ENCODE data around the gene AOPEP. TPM values are rescaled to one million over a fixed set of nuclear protein-coding genes. Genes with fewer than 3 reads are reported as not detected.

Gene AOPEP
- polyA plus RNA-seq, 1 of the 3 experiments (the other 2 are of a cell fraction): 54.6 TPM

DNA sequence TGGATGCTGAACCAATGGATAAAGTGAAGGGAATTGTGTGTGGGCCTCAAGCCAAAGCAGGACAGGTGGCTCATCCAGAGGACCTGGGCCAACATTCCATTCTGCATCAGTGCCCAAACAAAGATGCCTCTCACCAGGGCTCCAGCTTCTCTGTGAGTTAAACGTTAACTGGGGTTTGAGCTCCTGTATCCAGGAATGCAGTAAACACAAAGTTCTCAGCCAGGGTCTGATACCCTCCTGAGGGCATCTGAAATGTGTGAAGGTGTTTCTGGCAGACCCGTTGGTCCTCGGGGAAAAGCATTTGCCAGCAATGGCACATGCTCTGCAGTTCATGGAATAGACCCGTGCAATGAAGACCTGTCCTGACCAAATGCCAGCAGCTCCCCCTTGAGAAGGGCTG is 33.9 kb upstream of the AOPEP start (continued):
- TF ChIP-seq CHD2 (IDR thresholded peaks at IDR 0.05; ENCODE audit: low read length, partially characterized antibody): no peak
- TF ChIP-seq FOXM1 (IDR thresholded peaks at IDR 0.05; ENCODE audit: low read depth): no peak
- no peak for TF ChIP-seq TEAD4 (IDR thresholded peaks at IDR 0.05; ENCODE audit: borderline replicate concordance, insufficient read depth)
- no peak for TF ChIP-seq SIN3A (IDR thresholded peaks at IDR 0.05; ENCODE audit: borderline replicate concordance, low read depth, low read length)
- no peak for TF ChIP-seq FOXJ3 (CRISPR knock-in tag; IDR thresholded peaks at IDR 0.05)
- no peak for TF ChIP-seq TAF1 (IDR thresholded peaks at IDR 0.05; ENCODE audit: borderline replicate concordance, low read depth, low read length)
- no peak for TF ChIP-seq NFIC (IDR thresholded peaks at IDR 0.05; ENCODE audit: borderline replicate concordance)

DNA sequence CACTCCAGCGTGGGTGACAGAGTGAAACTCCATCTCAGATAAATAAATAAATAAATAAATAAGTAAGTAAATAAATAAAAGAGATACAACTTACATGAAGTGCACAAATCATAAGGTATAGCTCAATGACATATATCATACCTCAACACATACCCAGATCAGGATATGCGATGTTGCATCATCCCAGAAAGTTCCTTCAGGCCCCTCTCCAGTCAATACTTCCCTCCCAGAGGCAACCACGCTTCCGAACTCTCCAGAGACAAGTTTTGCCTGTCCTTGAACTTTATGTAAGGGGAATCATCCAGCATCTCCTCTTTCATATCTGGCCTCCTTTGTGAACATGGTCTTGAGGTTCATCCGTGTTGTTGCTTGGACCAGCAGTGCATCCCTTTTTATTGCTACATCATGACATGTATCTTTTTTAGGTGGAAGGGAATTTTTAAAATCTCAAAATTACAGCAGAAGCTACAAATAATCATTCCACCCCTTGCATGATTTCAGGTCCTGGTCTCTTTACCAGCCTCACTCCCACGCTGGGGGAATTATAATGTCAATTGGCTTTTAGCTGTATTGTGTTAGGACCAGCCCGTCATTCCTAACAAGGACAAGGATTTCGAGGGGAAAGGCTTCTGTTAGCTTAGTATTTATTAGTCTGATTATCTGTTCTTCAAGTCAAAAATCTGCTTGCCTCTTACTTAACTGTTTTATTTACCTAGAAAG is 32.9 kb upstream of the AOPEP start:
- 76% methylated on average over 8 of the region's 8 CpGs for WGBS (ENCODE audit: low lambda C conversion rate)
- peak; percentile 45 for DNase-seq
- Histone ChIP-seq H4K20me1 (ENCODE audit: insufficient read depth) (no peaks in the 10 kb centered on the region), H3K4me3 (ENCODE audit: low read depth in 2 of 2, low read length in 1 of 2) (no peak overlapping the region), H3K27me3 (ENCODE audit: insufficient read depth) (no peaks in the 10 kb centered on the region), H3K4me1 (ENCODE audit: control insufficient read depth in 1 of 2, insufficient read depth in 2 of 2, low read depth in 1 of 2, low read length in 1 of 2) (peaks cover 0 to 29% of the 10 kb centered on the region in 2 experiments; a peak in 1 of 4 replicates), H3K79me2 (ENCODE audit: insufficient read depth) (no peaks in the 10 kb centered on the region), H3K9ac (no peak overlapping the region), H3F3A (replicated peaks; ENCODE audit: insufficient read depth) (no peaks in the 10 kb centered on the region), H3K27ac (ENCODE audit: low read depth in 2 of 2, low read length in 1 of 2) (peak overlapping the region; percentile 4 to 93; a peak in 2 of 4 replicates), H3K4me2 (no peak overlapping the region), H2AFZ (ENCODE audit: low read depth) (no peak overlapping the region), H3K36me3 (replicated peaks in 1 of 2; ENCODE audit: control insufficient read depth in 1 of 2, insufficient read depth in 2 of 2, low read length in 1 of 2) (no peaks in the 10 kb centered on the region), H3K9me3 (no peaks in the 10 kb centered on the region), H3K9me2 (no peaks in the 10 kb centered on the region)
- no peak for TF ChIP-seq NRF1 (IDR thresholded peaks at IDR 0.05; ENCODE audit: low read depth, low read length)
- TF ChIP-seq, protein P1, sequence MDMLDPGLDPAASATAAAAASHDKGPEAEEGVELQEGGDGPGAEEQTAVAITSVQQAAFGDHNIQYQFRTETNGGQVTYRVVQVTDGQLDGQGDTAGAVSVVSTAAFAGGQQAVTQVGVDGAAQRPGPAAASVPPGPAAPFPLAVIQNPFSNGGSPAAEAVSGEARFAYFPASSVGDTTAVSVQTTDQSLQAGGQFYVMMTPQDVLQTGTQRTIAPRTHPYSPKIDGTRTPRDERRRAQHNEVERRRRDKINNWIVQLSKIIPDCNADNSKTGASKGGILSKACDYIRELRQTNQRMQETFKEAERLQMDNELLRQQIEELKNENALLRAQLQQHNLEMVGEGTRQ (IDR thresholded peaks at IDR 0.05; ENCODE audit: borderline replicate concordance, low read depth, low read length): no peak
- POLR2A ChIA-PET: interaction anchor here (0.6 to 1.2 kb wide), 4 partner anchors 12 to 775 kb away, joined by 3 to 6 read pairs (median 5); no protein-coding TSS in a partner anchor
- CTCF ChIA-PET: interaction anchor here (0.7 to 5.5 kb wide), 7 partner anchors 11 to 438 kb away, joined by 3 to 41 read pairs (median 3); no protein-coding TSS in a partner anchor

DNA sequence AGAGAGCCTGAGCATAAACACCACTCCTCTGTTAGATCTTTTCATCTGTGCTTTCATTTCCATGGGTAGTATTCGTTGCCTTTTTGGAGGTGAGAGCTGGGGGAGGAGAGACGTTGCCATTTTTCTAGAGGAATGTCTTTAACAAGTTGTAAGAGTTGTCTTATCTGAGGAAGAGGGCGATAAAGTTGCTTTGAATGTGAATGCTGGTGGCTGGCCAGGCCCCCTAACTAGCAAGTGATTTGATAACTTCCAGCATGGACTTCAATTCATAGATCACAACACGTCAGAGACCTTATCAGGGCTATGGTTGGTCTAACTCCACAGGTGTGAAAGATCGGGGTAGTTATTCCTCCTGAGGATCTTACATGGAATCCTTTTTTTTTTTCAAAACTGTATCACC is 30.0 kb upstream of the AOPEP start:
- Histone ChIP-seq H3K4me1 (ENCODE audit: control insufficient read depth in 1 of 2, insufficient read depth in 2 of 2, low read depth in 1 of 2, low read length in 1 of 2) (peaks cover 0 to 29% of the 10 kb centered on the region in 2 experiments; a peak in 1 of 4 replicates), H3K9me3 (no peaks in the 10 kb centered on the region), H3K4me2 (no peak overlapping the region), H4K20me1 (ENCODE audit: insufficient read depth) (no peaks in the 10 kb centered on the region), H3K27me3 (ENCODE audit: insufficient read depth) (no peaks in the 10 kb centered on the region), H2AFZ (ENCODE audit: low read depth) (no peak overlapping the region), H3K27ac (ENCODE audit: low read depth in 2 of 2, low read length in 1 of 2) (no peak overlapping the region), H3K36me3 (replicated peaks in 1 of 2; ENCODE audit: control insufficient read depth in 1 of 2, insufficient read depth in 2 of 2, low read length in 1 of 2) (no peaks in the 10 kb centered on the region), H3K79me2 (ENCODE audit: insufficient read depth) (no peaks in the 10 kb centered on the region), H3F3A (replicated peaks; ENCODE audit: insufficient read depth) (no peaks in the 10 kb centered on the region), H3K4me3 (ENCODE audit: low read depth in 2 of 2, low read length in 1 of 2) (no peak overlapping the region), H3K9me2 (no peaks in the 10 kb centered on the region), H3K9ac (no peak overlapping the region)
- no peak for DNase-seq
- POLR2A ChIA-PET: no interaction called here
- CTCF ChIA-PET: interaction anchor here (0.7 to 5.5 kb wide), 5 partner anchors 9 to 1178 kb away, joined by 3 to 41 read pairs (median 3); no protein-coding TSS in a partner anchor
- 72% methylated on average over 5 of the region's 5 CpGs for WGBS (ENCODE audit: low lambda C conversion rate)
- TF ChIP-seq YY1 (IDR thresholded peaks at IDR 0.05; ENCODE audit: low read depth) (no peak), POLR2AphosphoS5 (IDR thresholded peaks at IDR 0.05; ENCODE audit: low read depth, low read length) (no peak), RCOR1 (IDR thresholded peaks at IDR 0.05; ENCODE audit: low read length) (no peak), MEF2A (IDR thresholded peaks at IDR 0.05; ENCODE audit: borderline replicate concordance, low read depth) (no peak), RFX5 (IDR thresholded peaks at IDR 0.05; ENCODE audit: low read length) (no peak), SIN3A (IDR thresholded peaks at IDR 0.05; ENCODE audit: borderline replicate concordance, low read depth, low read length) (no peak), JUND (IDR thresholded peaks at IDR 0.05) (no peak)
- TF ChIP-seq, protein P2, sequence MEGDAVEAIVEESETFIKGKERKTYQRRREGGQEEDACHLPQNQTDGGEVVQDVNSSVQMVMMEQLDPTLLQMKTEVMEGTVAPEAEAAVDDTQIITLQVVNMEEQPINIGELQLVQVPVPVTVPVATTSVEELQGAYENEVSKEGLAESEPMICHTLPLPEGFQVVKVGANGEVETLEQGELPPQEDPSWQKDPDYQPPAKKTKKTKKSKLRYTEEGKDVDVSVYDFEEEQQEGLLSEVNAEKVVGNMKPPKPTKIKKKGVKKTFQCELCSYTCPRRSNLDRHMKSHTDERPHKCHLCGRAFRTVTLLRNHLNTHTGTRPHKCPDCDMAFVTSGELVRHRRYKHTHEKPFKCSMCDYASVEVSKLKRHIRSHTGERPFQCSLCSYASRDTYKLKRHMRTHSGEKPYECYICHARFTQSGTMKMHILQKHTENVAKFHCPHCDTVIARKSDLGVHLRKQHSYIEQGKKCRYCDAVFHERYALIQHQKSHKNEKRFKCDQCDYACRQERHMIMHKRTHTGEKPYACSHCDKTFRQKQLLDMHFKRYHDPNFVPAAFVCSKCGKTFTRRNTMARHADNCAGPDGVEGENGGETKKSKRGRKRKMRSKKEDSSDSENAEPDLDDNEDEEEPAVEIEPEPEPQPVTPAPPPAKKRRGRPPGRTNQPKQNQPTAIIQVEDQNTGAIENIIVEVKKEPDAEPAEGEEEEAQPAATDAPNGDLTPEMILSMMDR (IDR thresholded peaks at IDR 0.05): no peak
- TF ChIP-seq, protein P3, sequence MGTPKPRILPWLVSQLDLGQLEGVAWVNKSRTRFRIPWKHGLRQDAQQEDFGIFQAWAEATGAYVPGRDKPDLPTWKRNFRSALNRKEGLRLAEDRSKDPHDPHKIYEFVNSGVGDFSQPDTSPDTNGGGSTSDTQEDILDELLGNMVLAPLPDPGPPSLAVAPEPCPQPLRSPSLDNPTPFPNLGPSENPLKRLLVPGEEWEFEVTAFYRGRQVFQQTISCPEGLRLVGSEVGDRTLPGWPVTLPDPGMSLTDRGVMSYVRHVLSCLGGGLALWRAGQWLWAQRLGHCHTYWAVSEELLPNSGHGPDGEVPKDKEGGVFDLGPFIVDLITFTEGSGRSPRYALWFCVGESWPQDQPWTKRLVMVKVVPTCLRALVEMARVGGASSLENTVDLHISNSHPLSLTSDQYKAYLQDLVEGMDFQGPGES (IDR thresholded peaks at IDR 0.05; ENCODE audit: low read depth, low read length): no peak
- TF ChIP-seq, protein P4, sequence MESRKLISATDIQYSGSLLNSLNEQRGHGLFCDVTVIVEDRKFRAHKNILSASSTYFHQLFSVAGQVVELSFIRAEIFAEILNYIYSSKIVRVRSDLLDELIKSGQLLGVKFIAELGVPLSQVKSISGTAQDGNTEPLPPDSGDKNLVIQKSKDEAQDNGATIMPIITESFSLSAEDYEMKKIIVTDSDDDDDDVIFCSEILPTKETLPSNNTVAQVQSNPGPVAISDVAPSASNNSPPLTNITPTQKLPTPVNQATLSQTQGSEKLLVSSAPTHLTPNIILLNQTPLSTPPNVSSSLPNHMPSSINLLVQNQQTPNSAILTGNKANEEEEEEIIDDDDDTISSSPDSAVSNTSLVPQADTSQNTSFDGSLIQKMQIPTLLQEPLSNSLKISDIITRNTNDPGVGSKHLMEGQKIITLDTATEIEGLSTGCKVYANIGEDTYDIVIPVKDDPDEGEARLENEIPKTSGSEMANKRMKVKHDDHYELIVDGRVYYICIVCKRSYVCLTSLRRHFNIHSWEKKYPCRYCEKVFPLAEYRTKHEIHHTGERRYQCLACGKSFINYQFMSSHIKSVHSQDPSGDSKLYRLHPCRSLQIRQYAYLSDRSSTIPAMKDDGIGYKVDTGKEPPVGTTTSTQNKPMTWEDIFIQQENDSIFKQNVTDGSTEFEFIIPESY (IDR thresholded peaks at IDR 0.05; ENCODE audit: borderline replicate concordance, low read depth): no peak
- TF ChIP-seq, protein P5, sequence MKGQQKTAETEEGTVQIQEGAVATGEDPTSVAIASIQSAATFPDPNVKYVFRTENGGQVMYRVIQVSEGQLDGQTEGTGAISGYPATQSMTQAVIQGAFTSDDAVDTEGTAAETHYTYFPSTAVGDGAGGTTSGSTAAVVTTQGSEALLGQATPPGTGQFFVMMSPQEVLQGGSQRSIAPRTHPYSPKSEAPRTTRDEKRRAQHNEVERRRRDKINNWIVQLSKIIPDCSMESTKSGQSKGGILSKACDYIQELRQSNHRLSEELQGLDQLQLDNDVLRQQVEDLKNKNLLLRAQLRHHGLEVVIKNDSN (IDR thresholded peaks at IDR 0.05; ENCODE audit: borderline replicate concordance, low read depth): no peak
